Mesothelial cell of epicardium (in vitro differentiated cells): Measurements from ENCODE around the gene PPIL1. TPM values are rescaled to one million over a fixed set of nuclear protein-coding genes. Genes with fewer than 3 reads are reported as not detected.
"Not testable (repeated sequence)": the region's sequence is repeated elsewhere in the genome, so short reads cannot be mapped to it uniquely, and the experiment has no call there.

Experiments used
- DNase-seq, 2 experiments: peaks; one replicate each; pipeline ENCODE4 v3.0.0; 2021; ENCODE audit warnings: low spot score in 2 of 2; ENCODE audit not compliant: unreplicated experiment in 2 of 2
- H3K27ac Mint-ChIP-seq: 2 replicates; pipeline ENCODE4 v1.8.0; 2021; ENCODE audit warnings: mixed read lengths
- H3K27me3 Mint-ChIP-seq: 2 replicates; pipeline ENCODE4 v1.8.0; 2021; ENCODE audit warnings: low read depth, mixed read lengths
- H3K36me3 Mint-ChIP-seq: 2 replicates; pipeline ENCODE4 v1.8.0; 2021; ENCODE audit warnings: mixed read lengths
- H3K4me1 Mint-ChIP-seq: 2 replicates; pipeline ENCODE4 v1.8.0; 2021; ENCODE audit warnings: mixed read lengths
- H3K4me3 Mint-ChIP-seq: 2 replicates; pipeline ENCODE4 v1.8.0; 2021; ENCODE audit warnings: mild to moderate bottlenecking, moderate library complexity, mixed read lengths
- H3K9me3 Mint-ChIP-seq: 2 replicates; pipeline ENCODE4 v1.8.0; 2021; ENCODE audit warnings: mixed read lengths
- total RNA-seq: library from RNA; stranded (reverse); gene quantifications from 3 replicates; pipeline ENCODE4 v1.2.1, GENCODE V29; 2021
- TF ChIP-seq, protein P1 (sequence below): fragments of 200-600 bp; sonication (generic); IDR thresholded peaks from one replicate; pipeline ENCODE4 v1.5.0; 2021; ENCODE audit warnings: antibody characterized with exemption; ENCODE audit not compliant: unreplicated experiment

PPIL1 gene
- total RNA-seq, 1 donor from 2014 or later = 32.7 TPM

- Mint-ChIP-seq H3K4me1 (no peaks in the 10 kb centered on the region), H3K4me3 (no peak overlapping the region), H3K27ac (no peak overlapping the region), H3K27me3 (no peaks in the 10 kb centered on the region), H3K36me3 (peaks cover 25% of the 10 kb centered on the region), H3K9me3 (no peaks in the 10 kb centered on the region)
- DNase-seq = no peak
- TF ChIP-seq, protein P1, sequence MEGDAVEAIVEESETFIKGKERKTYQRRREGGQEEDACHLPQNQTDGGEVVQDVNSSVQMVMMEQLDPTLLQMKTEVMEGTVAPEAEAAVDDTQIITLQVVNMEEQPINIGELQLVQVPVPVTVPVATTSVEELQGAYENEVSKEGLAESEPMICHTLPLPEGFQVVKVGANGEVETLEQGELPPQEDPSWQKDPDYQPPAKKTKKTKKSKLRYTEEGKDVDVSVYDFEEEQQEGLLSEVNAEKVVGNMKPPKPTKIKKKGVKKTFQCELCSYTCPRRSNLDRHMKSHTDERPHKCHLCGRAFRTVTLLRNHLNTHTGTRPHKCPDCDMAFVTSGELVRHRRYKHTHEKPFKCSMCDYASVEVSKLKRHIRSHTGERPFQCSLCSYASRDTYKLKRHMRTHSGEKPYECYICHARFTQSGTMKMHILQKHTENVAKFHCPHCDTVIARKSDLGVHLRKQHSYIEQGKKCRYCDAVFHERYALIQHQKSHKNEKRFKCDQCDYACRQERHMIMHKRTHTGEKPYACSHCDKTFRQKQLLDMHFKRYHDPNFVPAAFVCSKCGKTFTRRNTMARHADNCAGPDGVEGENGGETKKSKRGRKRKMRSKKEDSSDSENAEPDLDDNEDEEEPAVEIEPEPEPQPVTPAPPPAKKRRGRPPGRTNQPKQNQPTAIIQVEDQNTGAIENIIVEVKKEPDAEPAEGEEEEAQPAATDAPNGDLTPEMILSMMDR = no peak
Measured at GRCh38 chr6:36904114-36904513, 29.5 kb upstream of the PPIL1 start.

GRCh38 chr6:36897609-36898008 is 23.0 kb upstream of the PPIL1 start:
- Mint-ChIP-seq H3K4me1 (no peaks in the 10 kb centered on the region), H3K27ac (no peak overlapping the region), H3K9me3 (no peaks in the 10 kb centered on the region), H3K4me3 (no peak overlapping the region), H3K36me3 (peaks cover 13% of the 10 kb centered on the region), H3K27me3 (no peaks in the 10 kb centered on the region)
- DNase-seq = no peak
- TF ChIP-seq, protein P1 = no peak

GRCh38 chr6:36893976-36894932 is 19.7 kb upstream of the PPIL1 start:
- H3K27ac Mint-ChIP-seq = no peak overlapping the region
- DNase-seq = no peak
- TF ChIP-seq, protein P1 = no peak
- H3K4me1 Mint-ChIP-seq = no peaks in the 10 kb centered on the region
- no peaks in the 10 kb centered on the region for H3K9me3 Mint-ChIP-seq
- peaks cover 10% of the 10 kb centered on the region for H3K36me3 Mint-ChIP-seq
- no peak overlapping the region for H3K4me3 Mint-ChIP-seq
- no peaks in the 10 kb centered on the region for H3K27me3 Mint-ChIP-seq

GRCh38 chr6:36891153-36891552 is 16.6 kb upstream of the PPIL1 start:
- peaks cover 12% of the 10 kb centered on the region for H3K4me1 Mint-ChIP-seq
- H3K36me3 Mint-ChIP-seq, H3K27me3 Mint-ChIP-seq, H3K9me3 Mint-ChIP-seq, H3K4me3 Mint-ChIP-seq, H3K27ac Mint-ChIP-seq, DNase-seq: not testable (repeated sequence)

DNA sequence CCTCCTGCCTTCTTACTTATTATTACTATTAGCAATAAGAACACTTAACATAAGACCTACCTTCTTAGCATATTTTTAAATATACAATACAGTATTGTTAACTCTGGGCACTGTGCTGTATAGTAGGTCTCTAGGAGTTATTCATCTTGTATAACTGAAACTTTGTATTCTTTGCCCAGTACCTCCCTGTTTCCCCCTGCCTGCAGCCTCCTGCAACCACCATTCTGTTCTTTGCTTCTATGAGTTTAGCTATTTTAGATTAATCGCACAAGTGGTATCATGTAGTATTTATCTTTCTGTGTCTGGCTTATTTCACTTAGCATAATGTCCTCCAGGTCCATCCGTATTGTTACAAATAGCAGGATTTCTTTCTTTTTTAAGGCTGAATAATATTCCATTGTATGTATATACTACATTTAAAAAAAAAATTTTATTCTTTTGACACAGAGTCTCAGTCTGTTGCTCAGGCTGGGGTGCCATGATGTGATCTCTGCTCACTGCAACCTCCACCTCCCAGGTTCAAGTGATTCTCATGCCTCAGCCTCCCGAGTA is 15.6 kb upstream of the PPIL1 start:
- Mint-ChIP-seq H3K27me3 (no peaks in the 10 kb centered on the region), H3K36me3 (peaks cover 5% of the 10 kb centered on the region), H3K27ac (no peak overlapping the region), H3K4me1 (peaks cover 19% of the 10 kb centered on the region), H3K9me3 (no peaks in the 10 kb centered on the region), H3K4me3 (no peak overlapping the region)
- no peak for DNase-seq
- TF ChIP-seq, protein P1 = no peak
